Gastrocnemius medialis (tissue), 4 donors: ENCODE measurements around the gene CNDP1. TPM values are rescaled to one million over a fixed set of nuclear protein-coding genes. Genes with fewer than 3 reads are reported as not detected.

Experiments
- ATAC-seq, 2 donors: fragments of 150-250 bp; one replicate each; pipeline ENCODE4 v1.9.1; 2016
- DNase-seq, 2 donors: peaks; one replicate each; pipeline ENCODE4 v3.0.0-alpha.2; 2019
- H3K27ac ChIP-seq, 4 donors: fragments of 200-600 bp; sonication (generic); 1 replicate in 1 of 4; 2 replicates in 3 of 4; pipeline ENCODE4 v1.5.1; 2016 to 2018; ENCODE audit warnings: mild to moderate bottlenecking in 2 of 4, moderate library complexity in 1 of 4
- H3K27me3 ChIP-seq, 3 donors: fragments of 200-600 bp; sonication (generic) in 2 of 3; 1 replicate in 1 of 3; 2 replicates in 2 of 3; pipeline versions ENCODE4 v1.5.1 to v1.6.0; 2016 to 2019; ENCODE audit warnings: mild to moderate bottlenecking in 1 of 3, moderate library complexity in 1 of 3
- H3K36me3 ChIP-seq, 2 donors: fragments of 200-600 bp; sonication (generic) in 1 of 2; one replicate each; pipeline ENCODE4 v1.5.1; 2017 to 2018
- H3K4me1 ChIP-seq, 2 donors: fragments of 200-600 bp; sonication (generic) in 1 of 2; one replicate each; pipeline ENCODE4 v1.5.1; 2016 to 2017; ENCODE audit warnings: mild to moderate bottlenecking in 2 of 2
- H3K4me3 ChIP-seq, 4 donors: fragments of 200-600 bp; sonication (generic) in 3 of 4; 1 replicate in 1 of 4; 2 replicates in 3 of 4; pipeline ENCODE4 v1.5.1; 2016 to 2019; ENCODE audit warnings: mild to moderate bottlenecking in 2 of 4
- H3K9me3 ChIP-seq, 3 donors: fragments of 200-600 bp; sonication (generic) in 2 of 3; 1 replicate in 1 of 3; 2 replicates in 2 of 3; pipeline ENCODE4 v1.5.1; 2016 to 2019
- CTCF ChIP-seq, 5 experiments: fragments of 450-650 bp in 3 of 5; fragments of 200-600 bp in 2 of 5; sonication (generic) in 2 of 5; IDR thresholded peaks in 4 of 5; conservative IDR thresholded peaks in 1 of 5; 1 replicate in 4 of 5; 2 replicates in 1 of 5; pipeline ENCODE4 v1.5.1; 2016 to 2019; ENCODE audit warnings: antibody characterized with exemption in 5 of 5, mild to moderate bottlenecking in 3 of 5, moderate library complexity in 3 of 5
- POLR2A ChIP-seq, 2 donors: fragments of 450-650 bp; IDR thresholded peaks; one replicate each; pipeline ENCODE4 v1.6.1; 2017; ENCODE audit warnings: antibody characterized with exemption in 2 of 2, mild to moderate bottlenecking in 2 of 2, moderate library complexity in 2 of 2
- in situ Hi-C, 4 donors: fragments of 200-750 bp; cut with MboI; loops; one replicate each; pipeline versions ENCODE4 v1.15.0 to v1.8.0; 2017; ENCODE audit warnings: low sequenced_read_pairs in 4 of 4
- intact Hi-C: fragments of 100-400 bp; cut with DNase I; formaldehyde crosslinking; loops from one replicate; pipeline ENCODE4 v1.15.1; 2023; ENCODE audit warnings: low total_unique reads
- total RNA-seq, 4 donors: library from RNA; depleted of rRNA; stranded (reverse); fragments of >200 nt; gene quantifications; one replicate each; pipeline versions ENCODE4 v1.1.0 to v1.2.3, GENCODE V29; 2016

CNDP1 gene, protein sequence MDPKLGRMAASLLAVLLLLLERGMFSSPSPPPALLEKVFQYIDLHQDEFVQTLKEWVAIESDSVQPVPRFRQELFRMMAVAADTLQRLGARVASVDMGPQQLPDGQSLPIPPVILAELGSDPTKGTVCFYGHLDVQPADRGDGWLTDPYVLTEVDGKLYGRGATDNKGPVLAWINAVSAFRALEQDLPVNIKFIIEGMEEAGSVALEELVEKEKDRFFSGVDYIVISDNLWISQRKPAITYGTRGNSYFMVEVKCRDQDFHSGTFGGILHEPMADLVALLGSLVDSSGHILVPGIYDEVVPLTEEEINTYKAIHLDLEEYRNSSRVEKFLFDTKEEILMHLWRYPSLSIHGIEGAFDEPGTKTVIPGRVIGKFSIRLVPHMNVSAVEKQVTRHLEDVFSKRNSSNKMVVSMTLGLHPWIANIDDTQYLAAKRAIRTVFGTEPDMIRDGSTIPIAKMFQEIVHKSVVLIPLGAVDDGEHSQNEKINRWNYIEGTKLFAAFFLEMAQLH
- total RNA-seq, result not detected

DNA sequence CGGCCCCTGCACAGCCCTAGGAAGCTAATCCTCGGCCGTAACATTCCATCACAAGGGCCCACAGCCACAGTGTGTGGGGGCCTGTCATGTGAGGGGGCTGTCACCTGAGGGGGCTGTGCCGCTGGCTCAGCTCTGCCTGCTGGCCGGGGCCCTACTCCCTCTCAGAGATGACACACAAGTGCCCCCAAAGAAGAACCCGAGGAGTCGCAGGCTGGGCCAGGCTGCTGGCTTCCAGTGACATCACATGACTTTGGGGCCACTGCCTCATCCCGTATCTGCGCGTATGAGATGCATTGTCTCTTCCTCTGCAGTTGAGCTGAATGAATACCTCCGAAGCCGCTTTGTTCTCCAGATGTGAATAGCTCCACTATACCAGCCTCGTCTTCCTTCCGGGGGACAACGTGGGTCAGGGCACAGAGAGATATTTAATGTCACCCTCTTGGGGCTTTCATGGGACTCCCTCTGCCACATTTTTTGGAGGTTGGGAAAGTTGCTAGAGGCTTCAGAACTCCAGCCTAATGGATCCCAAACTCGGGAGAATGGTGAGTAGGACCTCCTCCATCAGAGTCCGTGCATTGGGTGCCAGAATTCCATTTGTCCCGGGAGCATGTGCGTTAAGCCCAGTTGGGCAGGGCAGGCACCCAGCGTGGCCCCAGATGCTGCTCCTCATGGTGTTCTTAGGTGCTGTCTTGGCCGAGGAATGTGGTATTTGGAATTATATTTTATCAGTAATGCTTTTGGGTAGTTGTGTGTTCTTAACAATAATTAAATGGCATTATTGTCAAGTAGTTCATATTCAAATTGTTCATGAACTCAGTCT is at the start of gene CNDP1:
TSS of gene CNDP1 (plus strand) at position 351 of the 820 bp plus-strand sequence. CDS start at position 519, 168 bp downstream.
- Histone ChIP-seq H3K4me1 (no peaks in the 10 kb centered on the region), H3K36me3 (no peaks in the 10 kb centered on the region), H3K4me3 (no peak within 1 kb of the TSS), H3K27me3 (no peaks in the 10 kb centered on the region), H3K9me3 (no peaks in the 10 kb centered on the region), H3K27ac (no peak within 1 kb of the TSS)
- TF ChIP-seq POLR2A (IDR thresholded peaks at IDR 0.05), result no peak
- TF ChIP-seq CTCF (IDR thresholded peaks at IDR 0.05 in 4 of 5, conservative IDR thresholded peaks at IDR 0.05 in 1 of 5), result no peak
- in situ Hi-C loops, result no loop called here
- ATAC-seq (no peak), DNase-seq (no peak)
- intact Hi-C loops, result no loop called here

DNA sequence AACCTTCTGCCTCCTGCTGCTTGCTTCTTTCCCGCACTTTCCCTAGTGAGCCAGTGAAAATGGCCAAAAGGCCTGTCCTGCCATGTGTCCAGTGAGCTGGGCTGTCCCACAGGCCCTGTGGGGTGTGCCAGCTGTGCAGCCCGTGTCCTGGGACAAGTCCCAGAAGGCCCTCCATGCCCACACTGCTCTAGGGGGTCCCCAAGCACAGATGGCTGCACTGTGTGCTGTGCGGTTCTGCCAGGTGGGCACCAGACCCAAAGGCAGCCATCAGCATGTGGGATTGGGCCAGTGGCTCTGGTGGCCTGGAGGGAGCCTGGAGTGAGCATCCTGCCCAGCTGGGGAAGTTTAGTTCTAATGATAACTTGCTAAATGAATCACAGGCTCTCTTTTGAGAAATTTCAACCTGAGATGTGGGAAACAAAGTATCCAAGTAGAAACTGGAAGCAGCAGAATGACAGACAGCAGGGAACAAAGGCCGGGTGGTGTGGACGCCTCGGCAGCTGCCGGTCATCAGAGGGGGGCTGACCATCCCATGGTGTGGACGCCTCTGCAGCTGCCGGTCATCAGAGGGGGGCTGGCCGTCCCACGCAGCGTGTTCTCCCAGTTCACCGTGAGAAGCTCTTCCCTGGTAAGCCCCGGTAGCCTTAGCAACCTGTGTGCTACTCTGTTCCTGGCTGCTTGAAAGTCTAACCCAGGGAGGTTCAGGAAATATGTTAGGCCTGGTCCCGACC is 48.0 kb upstream of the CNDP1 start:
- in situ Hi-C loops, result no loop called here
- no peaks in the 10 kb centered on the region for H3K9me3 ChIP-seq
- no peaks in the 10 kb centered on the region for H3K27me3 ChIP-seq
- intact Hi-C loops, result no loop called here
- no peak overlapping the region for H3K27ac ChIP-seq
- DNase-seq, result no peak
- TF ChIP-seq POLR2A (IDR thresholded peaks at IDR 0.05) (no peak), CTCF (IDR thresholded peaks at IDR 0.05 in 4 of 5, conservative IDR thresholded peaks at IDR 0.05 in 1 of 5) (no peak)
- no peaks in the 10 kb centered on the region for H3K36me3 ChIP-seq
- no peaks in the 10 kb centered on the region for H3K4me1 ChIP-seq
- no peak for ATAC-seq
- no peak overlapping the region for H3K4me3 ChIP-seq

- intact Hi-C loops, result no loop called here
- Histone ChIP-seq H3K4me3 (no peak overlapping the region), H3K9me3 (no peaks in the 10 kb centered on the region), H3K36me3 (no peaks in the 10 kb centered on the region), H3K27me3 (no peaks in the 10 kb centered on the region), H3K27ac (no peak overlapping the region), H3K4me1 (no peaks in the 10 kb centered on the region)
- TF ChIP-seq CTCF (IDR thresholded peaks at IDR 0.05 in 4 of 5, conservative IDR thresholded peaks at IDR 0.05 in 1 of 5) (no peak), POLR2A (IDR thresholded peaks at IDR 0.05) (no peak)
- DNase-seq, result no peak
- in situ Hi-C loops, result no loop called here
- ATAC-seq, result no peak
Observed at GRCh38 chr18:74488354-74488753, 45.9 kb upstream of the CNDP1 start.

- TF ChIP-seq POLR2A (IDR thresholded peaks at IDR 0.05) (no peak), CTCF (IDR thresholded peaks at IDR 0.05 in 4 of 5, conservative IDR thresholded peaks at IDR 0.05 in 1 of 5) (no peak)
- in situ Hi-C loops (no loop called here), intact Hi-C loops (no loop called here)
- no peak overlapping the region for H3K4me3 ChIP-seq
- H3K9me3 ChIP-seq, result no peaks in the 10 kb centered on the region
- no peak overlapping the region for H3K27ac ChIP-seq
- no peak for ATAC-seq
- no peaks in the 10 kb centered on the region for H3K4me1 ChIP-seq
- no peak for DNase-seq
- H3K36me3 ChIP-seq, result no peaks in the 10 kb centered on the region
- no peaks in the 10 kb centered on the region for H3K27me3 ChIP-seq
Observed at GRCh38 chr18:74488864-74489263, 45.4 kb upstream of the CNDP1 start.
